NCI-H1048 (cell line): ENCODE data around the gene REG3G.
"Not testable (repeated sequence)": the region's sequence is repeated elsewhere in the genome, so short reads cannot be mapped to it uniquely, and the experiment has no call there.

Source experiments
- DNase-seq: peaks from one replicate; lab custom pipeline; 2025; lab: John Stamatoyannopoulos, UW

The REG3G gene

DNA sequence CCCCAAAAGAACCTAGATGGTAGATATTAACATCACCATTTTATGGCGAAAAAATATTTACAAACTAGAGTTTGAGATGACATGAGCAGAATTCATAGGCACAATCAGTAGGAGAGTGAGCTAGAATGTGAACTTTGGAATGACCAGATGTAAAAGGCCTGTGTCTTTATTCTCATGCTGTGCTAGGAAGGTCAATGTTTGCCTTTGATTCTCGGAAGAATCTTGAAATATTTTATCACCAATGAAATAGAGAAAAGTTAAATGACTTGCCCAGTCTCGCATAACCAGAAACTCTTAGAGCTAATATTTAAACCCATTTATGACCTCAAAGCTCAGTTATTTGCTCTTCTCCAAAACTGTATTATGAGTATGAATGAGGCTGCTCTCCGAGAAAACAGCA is 9.2 kb upstream of the REG3G start:
- DNase-seq: no peak

- DNase-seq: no peak
Observed at GRCh38 chr2:79026061-79026460, 559 bp downstream of the REG3G start.

GRCh38 chr2:79039944-79040343 is 14.4 kb downstream of the REG3G start:
- no peak for DNase-seq

- DNase-seq: no peak
Observed at GRCh38 chr2:79041032-79041448, 15.5 kb downstream of the REG3G start.

GRCh38 chr2:79053486-79053885 is 28.0 kb downstream of the REG3G start:
- DNase-seq: not testable (repeated sequence)

- DNase-seq: not testable (repeated sequence)
Observed at GRCh38 chr2:79054769-79055168, 29.3 kb downstream of the REG3G start.

DNA sequence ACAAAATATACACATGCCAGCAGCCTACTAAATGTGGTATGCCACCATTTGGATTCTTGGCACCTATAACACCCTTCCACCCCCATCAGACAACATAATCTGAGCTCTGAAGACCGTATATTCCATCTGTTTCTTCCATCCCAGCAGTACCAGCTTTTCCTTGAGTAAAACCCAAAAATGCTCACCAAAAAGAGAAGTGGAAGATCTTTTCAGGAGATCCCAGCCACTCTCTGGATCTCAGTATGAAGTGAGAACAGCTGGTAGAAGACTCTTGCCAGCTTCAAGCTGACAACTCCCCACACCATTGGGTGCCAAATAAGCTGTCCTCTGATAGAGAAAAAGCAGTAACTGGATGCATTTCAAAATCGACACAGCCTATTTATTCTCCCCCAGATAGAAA is 39.7 kb downstream of the REG3G start:
- no peak for DNase-seq

GRCh38 chr2:79071078-79071477 is 45.6 kb downstream of the REG3G start:
- DNase-seq: no peak
